ENCODE data around the gene SLC9B2.
A peak's percentile ranks its signal among the peaks of the same experiment; 100 is the strongest.

SLC9B2 gene

GRCh38 chr4:103050736-103051436 lies 25.7 kb downstream of the SLC9B2 start (continued):
- no peak for TF ChIP-seq PRDM10 (tag by site-specific recombination; IDR thresholded peaks at IDR 0.05)

- peaks cover 0 to 42% of the 10 kb centered on the region in 2 experiments; a peak in 1 of 3 replicates for H3K36me3 ChIP-seq (ENCODE audit: control insufficient read depth in 2 of 2, insufficient read depth in 1 of 2, low read length in 2 of 2)
- H3K4me3 ChIP-seq (ENCODE audit: low read depth, low read length) = no peak overlapping the region
- no peak overlapping the region for H3K27ac ChIP-seq (ENCODE audit: extremely low read depth, low read depth, low read length)
- CTCF ChIA-PET = interaction anchor here (0.6 to 1.8 kb wide), 11 partner anchors 14 to 580 kb away, joined by 3 to 6 read pairs (median 3); no protein-coding TSS in a partner anchor
- POLR2A ChIA-PET = no interaction called here
- no peaks in the 10 kb centered on the region for H3K9me3 ChIP-seq (ENCODE audit: control insufficient read depth, insufficient read depth, low read depth, low read length)
- TF ChIP-seq, protein P1, sequence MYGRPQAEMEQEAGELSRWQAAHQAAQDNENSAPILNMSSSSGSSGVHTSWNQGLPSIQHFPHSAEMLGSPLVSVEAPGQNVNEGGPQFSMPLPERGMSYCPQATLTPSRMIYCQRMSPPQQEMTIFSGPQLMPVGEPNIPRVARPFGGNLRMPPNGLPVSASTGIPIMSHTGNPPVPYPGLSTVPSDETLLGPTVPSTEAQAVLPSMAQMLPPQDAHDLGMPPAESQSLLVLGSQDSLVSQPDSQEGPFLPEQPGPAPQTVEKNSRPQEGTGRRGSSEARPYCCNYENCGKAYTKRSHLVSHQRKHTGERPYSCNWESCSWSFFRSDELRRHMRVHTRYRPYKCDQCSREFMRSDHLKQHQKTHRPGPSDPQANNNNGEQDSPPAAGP (tag by site-specific recombination; IDR thresholded peaks at IDR 0.05) = no peak
- peak; percentile 33; the same call in 1 of the 2 replicates for TF ChIP-seq ZNF654 (tag by site-specific recombination; IDR thresholded peaks at IDR 0.05; ENCODE audit: low read depth)
- H3K4me1 ChIP-seq (ENCODE audit: control insufficient read depth, insufficient read depth, low read length) = no peaks in the 10 kb centered on the region
Measured at GRCh38 chr4:103046416-103047290, 29.9 kb downstream of the SLC9B2 start.

DNA sequence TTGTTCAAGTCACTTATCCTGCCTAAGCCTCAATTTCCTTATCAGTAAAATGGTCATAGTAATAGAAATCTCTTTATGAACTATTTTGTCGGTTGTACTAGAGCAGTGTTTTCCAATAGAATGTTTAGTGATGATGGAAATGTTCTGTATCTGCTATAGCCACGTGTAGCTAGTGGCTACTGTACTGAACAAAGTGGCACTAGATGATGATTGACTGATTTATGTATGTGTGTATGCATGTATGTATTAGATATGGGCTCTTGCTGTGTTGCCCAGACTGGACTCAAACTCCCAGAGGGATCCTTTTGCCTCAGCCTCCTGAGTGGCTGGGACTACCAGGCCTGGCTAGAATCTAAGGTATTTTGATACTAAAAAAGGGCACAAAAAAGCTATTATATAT lies 32.4 kb downstream of the SLC9B2 start:
- no peaks in the 10 kb centered on the region for H3K4me1 ChIP-seq (ENCODE audit: control insufficient read depth, insufficient read depth, low read length)
- peaks cover 0 to 32% of the 10 kb centered on the region in 2 experiments; a peak in 1 of 3 replicates for H3K36me3 ChIP-seq (ENCODE audit: control insufficient read depth in 2 of 2, insufficient read depth in 1 of 2, low read length in 2 of 2)
- TF ChIP-seq, protein P2, sequence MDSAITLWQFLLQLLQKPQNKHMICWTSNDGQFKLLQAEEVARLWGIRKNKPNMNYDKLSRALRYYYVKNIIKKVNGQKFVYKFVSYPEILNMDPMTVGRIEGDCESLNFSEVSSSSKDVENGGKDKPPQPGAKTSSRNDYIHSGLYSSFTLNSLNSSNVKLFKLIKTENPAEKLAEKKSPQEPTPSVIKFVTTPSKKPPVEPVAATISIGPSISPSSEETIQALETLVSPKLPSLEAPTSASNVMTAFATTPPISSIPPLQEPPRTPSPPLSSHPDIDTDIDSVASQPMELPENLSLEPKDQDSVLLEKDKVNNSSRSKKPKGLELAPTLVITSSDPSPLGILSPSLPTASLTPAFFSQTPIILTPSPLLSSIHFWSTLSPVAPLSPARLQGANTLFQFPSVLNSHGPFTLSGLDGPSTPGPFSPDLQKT (IDR thresholded peaks at IDR 0.05; ENCODE audit: borderline replicate concordance, low read depth, low read length) = no peak
- no peak for TF ChIP-seq ZNF510 (tag by site-specific recombination; IDR thresholded peaks at IDR 0.05; ENCODE audit: insufficient replicate concordance)
- no peak for TF ChIP-seq ZBTB7A (tag by site-specific recombination; IDR thresholded peaks at IDR 0.05; ENCODE audit: low read depth)
- TF ChIP-seq ZNF623 (tag by site-specific recombination; IDR thresholded peaks at IDR 0.05) = no peak
- no peak for TF ChIP-seq YY1 (tag by site-specific recombination; IDR thresholded peaks at IDR 0.05)
- no peak for TF ChIP-seq ZNF768 (tag by site-specific recombination; IDR thresholded peaks at IDR 0.05)
- TF ChIP-seq PRDM2 (tag by site-specific recombination; IDR thresholded peaks at IDR 0.05; ENCODE audit: borderline replicate concordance) = no peak
- H3K9me3 ChIP-seq (ENCODE audit: control insufficient read depth, insufficient read depth, low read depth, low read length) = no peaks in the 10 kb centered on the region
- H3K27ac ChIP-seq (ENCODE audit: extremely low read depth, low read depth, low read length) = no peak overlapping the region
- H3K4me3 ChIP-seq (ENCODE audit: low read depth, low read length) = no peak overlapping the region
- ChIA-PET POLR2A (interaction anchor here (0.6 kb wide), 1 partner anchor 605 kb away, joined by 3 read pairs; no protein-coding TSS in a partner anchor), CTCF (interaction anchor here (0.9 to 1.3 kb wide), 4 partner anchors 12 to 424 kb away, joined by 3 to 7 read pairs (median 4); no protein-coding TSS in a partner anchor)

Data from HEK293 (cell line).